ENCODE measurements around the gene PIP5K1B. TPM values are rescaled to one million over a fixed set of nuclear protein-coding genes. Genes with fewer than 3 reads are reported as not detected.

The PIP5K1B gene
- total and polyA plus RNA-seq, 2 donors (not counting 1 experiment from before 2014, with no cell fraction given) = 11.8 to 24.1 TPM

DNA sequence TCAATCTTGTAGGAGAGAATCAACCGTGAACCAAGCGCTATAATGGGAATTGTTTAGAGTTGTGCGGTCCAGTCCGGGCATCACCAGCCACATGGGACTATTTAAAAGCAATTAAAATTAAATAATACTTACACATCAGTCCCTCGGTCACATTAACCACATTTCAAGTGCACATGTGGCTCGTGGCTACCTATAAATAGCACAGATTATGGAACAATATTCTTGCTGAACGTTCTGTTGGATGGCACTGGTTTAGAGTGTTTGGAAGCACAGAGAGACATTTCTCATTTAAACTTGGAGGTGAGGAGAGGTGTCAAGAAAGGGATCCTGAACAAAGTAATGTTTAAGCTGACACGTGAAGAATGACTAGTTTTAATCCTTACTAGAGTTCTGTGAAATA lies 12.5 kb upstream of the PIP5K1B start:
- H3K4me2 ChIP-seq (replicated peaks; ENCODE audit: low read depth, low read length, poor library complexity, severe bottlenecking) = no peak overlapping the region
- H2AFZ ChIP-seq (ENCODE audit: insufficient read depth, low read depth, low read length, poor library complexity, severe bottlenecking) = no peak overlapping the region
- no CpG with 5 or more reads among the region's 8 CpGs for WGBS (ENCODE audit: insufficient coverage)
- POLR2A ChIA-PET = no interaction called here
- CTCF ChIA-PET = interaction anchor here (1.2 to 1.5 kb wide), 2 partner anchors 109 to 152 kb away, joined by 4 to 5 read pairs; no protein-coding TSS in a partner anchor
- DNase-seq = no peak
- H3K4me3 ChIP-seq (ENCODE audit: control extremely low read depth in 1 of 5, extremely low read depth in 1 of 5, insufficient read depth in 1 of 5, low read depth in 2 of 5, low read length in 4 of 5) = no peak overlapping the region
- peaks cover 0 to 5% (median 0%) of the 10 kb centered on the region in 4 experiments for H3K27me3 ChIP-seq (replicated peaks in 1 of 4; ENCODE audit: control extremely low read depth in 1 of 4, control insufficient read depth in 3 of 4, insufficient read depth in 4 of 4, low read length in 3 of 4)
- Mint-ChIP-seq H3K4me1 (peaks cover 5% of the 10 kb centered on the region), H3K4me3 (no peak overlapping the region), H3K27ac (no peak overlapping the region), H3K9me3 (ENCODE audit: insufficient read depth) (no peaks in the 10 kb centered on the region), H3K27me3 (no peaks in the 10 kb centered on the region)
- ATAC-seq (ENCODE audit: low read depth) = no peak
- intact Hi-C loops (cut with micrococcal nuclease) = no loop called here
- H4K20me1 ChIP-seq (ENCODE audit: control insufficient read depth, insufficient read depth, low read length, poor library complexity, severe bottlenecking) = no peaks in the 10 kb centered on the region
- TF ChIP-seq EZH2 (IDR thresholded peaks at IDR 0.05; ENCODE audit: borderline replicate concordance, insufficient read depth, low read depth, low read length, poor library complexity, severe bottlenecking) = no peak
- TF ChIP-seq, protein P1, sequence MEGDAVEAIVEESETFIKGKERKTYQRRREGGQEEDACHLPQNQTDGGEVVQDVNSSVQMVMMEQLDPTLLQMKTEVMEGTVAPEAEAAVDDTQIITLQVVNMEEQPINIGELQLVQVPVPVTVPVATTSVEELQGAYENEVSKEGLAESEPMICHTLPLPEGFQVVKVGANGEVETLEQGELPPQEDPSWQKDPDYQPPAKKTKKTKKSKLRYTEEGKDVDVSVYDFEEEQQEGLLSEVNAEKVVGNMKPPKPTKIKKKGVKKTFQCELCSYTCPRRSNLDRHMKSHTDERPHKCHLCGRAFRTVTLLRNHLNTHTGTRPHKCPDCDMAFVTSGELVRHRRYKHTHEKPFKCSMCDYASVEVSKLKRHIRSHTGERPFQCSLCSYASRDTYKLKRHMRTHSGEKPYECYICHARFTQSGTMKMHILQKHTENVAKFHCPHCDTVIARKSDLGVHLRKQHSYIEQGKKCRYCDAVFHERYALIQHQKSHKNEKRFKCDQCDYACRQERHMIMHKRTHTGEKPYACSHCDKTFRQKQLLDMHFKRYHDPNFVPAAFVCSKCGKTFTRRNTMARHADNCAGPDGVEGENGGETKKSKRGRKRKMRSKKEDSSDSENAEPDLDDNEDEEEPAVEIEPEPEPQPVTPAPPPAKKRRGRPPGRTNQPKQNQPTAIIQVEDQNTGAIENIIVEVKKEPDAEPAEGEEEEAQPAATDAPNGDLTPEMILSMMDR (IDR thresholded peaks at IDR 0.05) = no peak
- H3K79me2 ChIP-seq (ENCODE audit: control insufficient read depth, insufficient read depth, low read length) = no peaks in the 10 kb centered on the region
- no peak overlapping the region for H3K9ac ChIP-seq (ENCODE audit: low read length)
- H3K36me3 ChIP-seq (replicated peaks in 1 of 2; ENCODE audit: control extremely low read depth in 1 of 2, control insufficient read depth in 1 of 2, extremely low read depth in 1 of 2, insufficient read depth in 2 of 2, low read length in 1 of 2) = no peaks in the 10 kb centered on the region
- H3K4me1 ChIP-seq (ENCODE audit: control insufficient read depth in 2 of 2, insufficient read depth in 2 of 2, low read length in 2 of 2) = no peaks in the 10 kb centered on the region
- no peak overlapping the region for H3K27ac ChIP-seq (ENCODE audit: low read length in 2 of 2)
- H3K9me3 ChIP-seq (ENCODE audit: control extremely low read depth in 1 of 3, control insufficient read depth in 2 of 3, insufficient read depth in 1 of 3, low read length in 2 of 3) = no peaks in the 10 kb centered on the region

DNA sequence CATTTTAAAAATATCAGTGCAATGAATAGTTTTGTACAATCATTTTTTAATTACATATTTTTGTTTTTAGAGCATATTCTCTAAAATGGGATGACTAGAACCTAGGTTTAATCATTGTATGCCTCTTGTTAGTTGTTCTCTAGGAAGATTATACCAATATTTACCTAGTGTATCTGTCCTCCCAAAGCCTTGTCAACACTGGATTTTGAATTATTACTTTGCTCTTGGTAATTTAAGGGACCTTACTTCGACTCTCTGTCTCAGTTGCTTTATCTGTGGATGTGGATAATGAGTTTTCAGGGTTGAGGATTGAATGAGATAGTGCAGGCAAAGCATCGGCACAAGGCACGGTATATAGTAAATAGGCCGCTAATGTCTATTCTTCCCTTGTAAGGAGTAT lies 10.9 kb upstream of the PIP5K1B start:
- TF ChIP-seq, protein P1 (IDR thresholded peaks at IDR 0.05) = no peak
- no peak for TF ChIP-seq EZH2 (IDR thresholded peaks at IDR 0.05; ENCODE audit: borderline replicate concordance, insufficient read depth, low read depth, low read length, poor library complexity, severe bottlenecking)

More for the DNA sequence above, 10.9 kb upstream of the PIP5K1B start:
- H3K79me2 ChIP-seq (ENCODE audit: control insufficient read depth, insufficient read depth, low read length) = no peaks in the 10 kb centered on the region
- no peak overlapping the region for H3K4me3 Mint-ChIP-seq
- DNase-seq = no peak
- ChIA-PET CTCF (interaction anchor here (1.2 kb wide), 1 partner anchor 126 kb away, joined by 3 read pairs; no protein-coding TSS in a partner anchor), POLR2A (no interaction called here)
- no peak for ATAC-seq (ENCODE audit: low read depth)
- H3K4me1 Mint-ChIP-seq = peaks cover 8% of the 10 kb centered on the region
- 100% methylated on average over 3 of the region's 4 CpGs for WGBS (ENCODE audit: insufficient coverage)
- no peaks in the 10 kb centered on the region for H4K20me1 ChIP-seq (ENCODE audit: control insufficient read depth, insufficient read depth, low read length, poor library complexity, severe bottlenecking)
- no peak overlapping the region for H2AFZ ChIP-seq (ENCODE audit: insufficient read depth, low read depth, low read length, poor library complexity, severe bottlenecking)
- H3K36me3 ChIP-seq (replicated peaks in 1 of 2; ENCODE audit: control extremely low read depth in 1 of 2, control insufficient read depth in 1 of 2, extremely low read depth in 1 of 2, insufficient read depth in 2 of 2, low read length in 1 of 2) = no peaks in the 10 kb centered on the region
- no peak overlapping the region for H3K4me3 ChIP-seq (ENCODE audit: control extremely low read depth in 1 of 5, extremely low read depth in 1 of 5, insufficient read depth in 1 of 5, low read depth in 2 of 5, low read length in 4 of 5)
- no peaks in the 10 kb centered on the region for H3K27me3 Mint-ChIP-seq
- no peaks in the 10 kb centered on the region for H3K9me3 ChIP-seq (ENCODE audit: control extremely low read depth in 1 of 3, control insufficient read depth in 2 of 3, insufficient read depth in 1 of 3, low read length in 2 of 3)
- H3K27ac Mint-ChIP-seq = no peak overlapping the region
- no peaks in the 10 kb centered on the region for H3K9me3 Mint-ChIP-seq (ENCODE audit: insufficient read depth)
- intact Hi-C loops (cut with micrococcal nuclease) = no loop called here
- H3K4me2 ChIP-seq (replicated peaks; ENCODE audit: low read depth, low read length, poor library complexity, severe bottlenecking) = no peak overlapping the region
- H3K27ac ChIP-seq (ENCODE audit: low read length in 2 of 2) = no peak overlapping the region
- peaks cover 0 to 9% (median 0%) of the 10 kb centered on the region in 4 experiments for H3K27me3 ChIP-seq (replicated peaks in 1 of 4; ENCODE audit: control extremely low read depth in 1 of 4, control insufficient read depth in 3 of 4, insufficient read depth in 4 of 4, low read length in 3 of 4)
- peaks cover 5 to 8% of the 10 kb centered on the region in 2 donors for H3K4me1 ChIP-seq (ENCODE audit: control insufficient read depth in 2 of 2, insufficient read depth in 2 of 2, low read length in 2 of 2)
- no peak overlapping the region for H3K9ac ChIP-seq (ENCODE audit: low read length)

All from B cell (primary cell).